HL-60/S4 treated with retinoic acid at 250 ng/mL for 4 days and 3 days (cell line): Measurements from ENCODE around the gene CAMK2D.

Experiments used
- in situ Hi-C: fragments of 300-500 bp; cut with MboI; formaldehyde crosslinking; loops from 2 replicates; pipeline ENCODE4 v1.7.0; 2022; ENCODE audit warnings: low sequenced_read_pairs

The CAMK2D gene

GRCh38 chr4:113576947-113577678, 184.4 kb downstream of the CAMK2D start:
- in situ Hi-C loops: no loop called here

- in situ Hi-C loops: no loop called here
These were observed 186.1 kb downstream of the CAMK2D start for GRCh38 chr4:113575401-113575800.

GRCh38 chr4:113574636-113575103, 186.9 kb downstream of the CAMK2D start:
- in situ Hi-C loops: no loop called here

GRCh38 chr4:113572620-113573019, 188.9 kb downstream of the CAMK2D start:
- in situ Hi-C loops: no loop called here

GRCh38 chr4:113566015-113566795, 195.3 kb downstream of the CAMK2D start:
- in situ Hi-C loops: no loop called here

- in situ Hi-C loops: no loop called here
These were observed 195.9 kb downstream of the CAMK2D start for GRCh38 chr4:113565702-113566012.

- in situ Hi-C loops: no loop called here
These were observed 197.0 kb downstream of the CAMK2D start for GRCh38 chr4:113564493-113564892.

GRCh38 chr4:113563691-113564378, 197.7 kb downstream of the CAMK2D start:
- in situ Hi-C loops: no loop called here

- in situ Hi-C loops: no loop called here
These were observed 199.8 kb downstream of the CAMK2D start for GRCh38 chr4:113561758-113562157.

- in situ Hi-C loops: no loop called here
These were observed 200.4 kb downstream of the CAMK2D start for GRCh38 chr4:113561092-113561491.

- in situ Hi-C loops: no loop called here
These were observed 201.0 kb downstream of the CAMK2D start for GRCh38 chr4:113560579-113560978.

GRCh38 chr4:113559947-113560346, 201.6 kb downstream of the CAMK2D start:
- in situ Hi-C loops: no loop called here

- in situ Hi-C loops: no loop called here
These were observed 205.0 kb downstream of the CAMK2D start for GRCh38 chr4:113556382-113557134.

- in situ Hi-C loops: no loop called here
These were observed 205.7 kb downstream of the CAMK2D start for GRCh38 chr4:113555868-113556267.

GRCh38 chr4:113553082-113553481, 208.5 kb downstream of the CAMK2D start:
- in situ Hi-C loops: no loop called here

- in situ Hi-C loops: no loop called here
These were observed 211.0 kb downstream of the CAMK2D start for GRCh38 chr4:113550510-113550909.

GRCh38 chr4:113548303-113548702, 213.2 kb downstream of the CAMK2D start:
- in situ Hi-C loops: no loop called here

- in situ Hi-C loops: no loop called here
These were observed 214.0 kb downstream of the CAMK2D start for GRCh38 chr4:113547487-113548042.

GRCh38 chr4:113541933-113542332, 219.6 kb downstream of the CAMK2D start:
- in situ Hi-C loops: no loop called here

GRCh38 chr4:113540859-113541258, 220.7 kb downstream of the CAMK2D start:
- in situ Hi-C loops: no loop called here

GRCh38 chr4:113539408-113539807, 222.1 kb downstream of the CAMK2D start:
- in situ Hi-C loops: no loop called here
